ENCODE results near the gene RPTOR. TPM values are rescaled to one million over a fixed set of nuclear protein-coding genes. Genes with fewer than 3 reads are reported as not detected.
"Not testable (repeated sequence)": the region's sequence is repeated elsewhere in the genome, so short reads cannot be mapped to it uniquely, and the experiment has no call there.

The RPTOR gene
- total RNA-seq, 1 experiment from 2014 or later = 15.2 TPM

- no peak for DNase-seq (ENCODE audit: low spot score)
Measured at GRCh38 chr17:80512233-80512632, 32.4 kb upstream of the RPTOR start.

GRCh38 chr17:80513201-80513600 is 31.4 kb upstream of the RPTOR start:
- DNase-seq (ENCODE audit: low spot score) = no peak

GRCh38 chr17:80513892-80514291 is 30.7 kb upstream of the RPTOR start:
- DNase-seq (ENCODE audit: low spot score) = no peak

- DNase-seq (ENCODE audit: low spot score) = no peak
Measured at GRCh38 chr17:80516171-80516932, 28.3 kb upstream of the RPTOR start.

- no peak for DNase-seq (ENCODE audit: low spot score)
Measured at GRCh38 chr17:80517641-80518040, 27.0 kb upstream of the RPTOR start.

- no peak for DNase-seq (ENCODE audit: low spot score)
Measured at GRCh38 chr17:80518392-80518791, 26.2 kb upstream of the RPTOR start.

GRCh38 chr17:80519091-80519781 is 25.4 kb upstream of the RPTOR start:
- DNase-seq (ENCODE audit: low spot score) = no peak

GRCh38 chr17:80520810-80521455 is 23.7 kb upstream of the RPTOR start:
- DNase-seq (ENCODE audit: low spot score) = no peak

- no peak for DNase-seq (ENCODE audit: low spot score)
Measured at GRCh38 chr17:80523054-80523744, 21.4 kb upstream of the RPTOR start.

- no peak for DNase-seq (ENCODE audit: low spot score)
Measured at GRCh38 chr17:80523956-80524712, 20.5 kb upstream of the RPTOR start.

- no peak for DNase-seq (ENCODE audit: low spot score)
Measured at GRCh38 chr17:80526116-80526910, 18.3 kb upstream of the RPTOR start.

GRCh38 chr17:80527016-80527645 is 17.5 kb upstream of the RPTOR start:
- DNase-seq (ENCODE audit: low spot score) = no peak

- no peak for DNase-seq (ENCODE audit: low spot score)
Measured at GRCh38 chr17:80528536-80528935, 16.1 kb upstream of the RPTOR start.

- no peak for DNase-seq (ENCODE audit: low spot score)
Measured at GRCh38 chr17:80529104-80529903, 15.3 kb upstream of the RPTOR start.

- DNase-seq (ENCODE audit: low spot score) = no peak
Measured at GRCh38 chr17:80529904-80530292, 14.7 kb upstream of the RPTOR start.

- no peak for DNase-seq (ENCODE audit: low spot score)
Measured at GRCh38 chr17:80531400-80531799, 13.2 kb upstream of the RPTOR start.

GRCh38 chr17:80537386-80537785 is 7.3 kb upstream of the RPTOR start:
- DNase-seq (ENCODE audit: low spot score) = not testable (repeated sequence)

GRCh38 chr17:80538484-80538883 is 6.2 kb upstream of the RPTOR start:
- DNase-seq (ENCODE audit: low spot score) = no peak

GRCh38 chr17:80539022-80539641 is 5.5 kb upstream of the RPTOR start:
- no peak for DNase-seq (ENCODE audit: low spot score)
